HG03558 (cell line): ENCODE data around the gene BAIAP2L2.

Experiments
- ATAC-seq: cut with Tn5 transposase; IDR thresholded peaks from one replicate; pipeline ENCODE4 v1.9.1; 2021; ENCODE audit warnings: moderate number of reproducible peaks; ENCODE audit not compliant: unreplicated experiment; ENCODE audit errors: extremely low read depth

Gene BAIAP2L2

DNA sequence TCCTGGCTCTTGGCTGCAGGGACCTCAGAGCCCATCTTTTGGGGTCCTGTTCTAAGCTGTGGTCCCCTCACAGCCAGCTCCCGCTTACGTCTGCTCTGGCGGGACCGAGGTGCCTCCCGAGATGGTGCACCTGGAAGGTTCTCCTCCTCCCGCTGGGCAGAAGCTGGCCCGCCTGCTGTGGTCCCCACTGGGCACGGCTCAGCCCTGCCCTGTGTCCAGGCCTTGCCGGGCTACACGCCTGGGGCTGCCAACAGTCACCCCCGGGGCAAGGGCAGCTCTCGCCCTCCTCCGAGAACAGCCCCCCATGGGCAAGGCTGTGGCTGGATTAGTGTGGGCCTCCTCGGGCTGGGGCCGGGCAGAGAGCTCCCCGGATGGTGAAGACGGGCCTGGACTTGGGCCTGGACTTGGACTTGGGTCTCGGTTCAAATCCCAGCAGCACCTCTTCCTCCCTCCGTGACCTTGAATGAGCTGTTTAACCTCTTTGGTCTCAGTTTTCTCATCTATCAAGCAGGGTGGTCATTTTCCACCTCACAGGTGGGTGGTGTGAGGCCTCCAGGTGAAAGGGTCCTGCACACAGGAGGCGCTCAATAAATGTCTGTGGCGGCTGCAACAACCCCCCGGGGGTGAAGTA is 998 bp downstream of the BAIAP2L2 start:
- no peak for ATAC-seq

DNA sequence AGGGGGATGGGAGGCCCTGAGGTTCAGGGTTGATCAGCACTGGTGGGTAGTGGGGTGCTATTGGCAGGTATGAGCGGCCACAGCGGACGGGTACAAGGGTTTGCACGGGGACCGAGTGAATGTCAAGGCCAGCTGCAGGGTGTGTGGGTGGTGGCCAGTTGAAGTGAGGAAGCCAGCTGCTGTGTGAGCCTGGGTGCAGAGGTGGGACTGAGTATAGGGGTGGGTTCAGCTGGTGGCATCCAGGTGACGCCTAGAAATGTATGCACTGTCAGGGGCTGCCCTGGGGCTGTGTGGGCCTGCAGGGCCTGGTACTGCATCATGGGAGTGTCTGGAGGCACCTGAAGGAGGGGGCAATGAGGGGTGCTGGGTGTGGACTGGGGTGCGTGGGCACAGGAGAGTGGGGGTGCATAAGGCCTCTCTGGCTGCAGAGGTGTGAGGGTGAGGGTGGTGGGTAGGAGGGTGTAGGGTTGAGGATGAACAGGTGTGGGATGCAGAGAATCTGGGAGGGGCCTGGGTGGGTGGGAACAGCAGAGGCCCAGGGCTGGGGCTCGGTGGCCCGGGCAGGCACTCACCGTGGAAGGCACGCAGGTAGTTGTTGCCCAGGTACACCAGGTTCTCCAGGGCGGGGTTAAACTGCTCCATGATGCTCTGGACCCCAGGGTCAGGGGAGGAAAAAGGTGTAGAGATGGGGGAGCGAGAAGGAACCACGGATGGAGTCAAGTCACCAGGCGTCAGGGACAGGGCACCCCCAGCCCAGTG is 1.7 kb downstream of the BAIAP2L2 start:
- no peak for ATAC-seq

DNA sequence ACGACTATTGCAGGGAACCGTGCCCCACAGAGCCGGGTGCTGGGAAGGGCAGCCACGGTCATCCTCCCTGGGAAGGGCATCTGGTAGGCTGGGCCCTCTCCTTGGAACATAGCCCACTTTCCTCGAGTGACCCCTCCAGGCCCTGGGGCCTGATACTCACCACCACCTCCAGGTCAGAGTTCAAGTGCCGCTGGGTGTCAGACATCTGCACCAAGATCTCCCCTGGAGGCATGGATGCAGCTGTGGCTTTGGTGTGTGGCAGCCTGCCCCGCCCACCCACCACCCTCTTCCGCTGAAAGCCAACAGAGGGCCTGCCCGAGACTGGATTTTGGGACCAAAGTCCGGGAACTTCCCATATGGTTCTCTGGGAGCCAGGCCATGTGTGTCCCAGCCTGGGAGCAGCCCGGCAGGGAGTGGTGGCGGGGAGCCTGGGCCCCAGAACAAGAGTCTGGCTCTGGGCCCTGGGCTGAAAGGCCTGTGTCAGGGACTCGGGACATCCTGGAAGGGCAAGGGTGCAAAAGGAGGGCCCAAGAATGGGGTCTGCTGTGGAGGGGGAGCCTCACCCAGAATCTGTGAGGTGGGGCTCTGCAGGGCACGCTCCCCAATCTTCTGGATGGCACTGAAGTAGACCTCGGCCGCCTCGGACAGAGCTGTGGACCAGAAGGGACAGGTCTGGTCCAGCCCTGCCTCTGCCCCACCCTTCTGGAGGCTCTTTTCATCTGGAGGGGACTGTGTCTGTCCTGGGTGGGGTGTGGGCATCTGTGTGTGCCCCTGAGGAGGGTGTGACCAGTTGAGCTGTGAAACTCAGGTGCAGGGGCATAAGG is 2.6 kb downstream of the BAIAP2L2 start:
- no peak for ATAC-seq

DNA sequence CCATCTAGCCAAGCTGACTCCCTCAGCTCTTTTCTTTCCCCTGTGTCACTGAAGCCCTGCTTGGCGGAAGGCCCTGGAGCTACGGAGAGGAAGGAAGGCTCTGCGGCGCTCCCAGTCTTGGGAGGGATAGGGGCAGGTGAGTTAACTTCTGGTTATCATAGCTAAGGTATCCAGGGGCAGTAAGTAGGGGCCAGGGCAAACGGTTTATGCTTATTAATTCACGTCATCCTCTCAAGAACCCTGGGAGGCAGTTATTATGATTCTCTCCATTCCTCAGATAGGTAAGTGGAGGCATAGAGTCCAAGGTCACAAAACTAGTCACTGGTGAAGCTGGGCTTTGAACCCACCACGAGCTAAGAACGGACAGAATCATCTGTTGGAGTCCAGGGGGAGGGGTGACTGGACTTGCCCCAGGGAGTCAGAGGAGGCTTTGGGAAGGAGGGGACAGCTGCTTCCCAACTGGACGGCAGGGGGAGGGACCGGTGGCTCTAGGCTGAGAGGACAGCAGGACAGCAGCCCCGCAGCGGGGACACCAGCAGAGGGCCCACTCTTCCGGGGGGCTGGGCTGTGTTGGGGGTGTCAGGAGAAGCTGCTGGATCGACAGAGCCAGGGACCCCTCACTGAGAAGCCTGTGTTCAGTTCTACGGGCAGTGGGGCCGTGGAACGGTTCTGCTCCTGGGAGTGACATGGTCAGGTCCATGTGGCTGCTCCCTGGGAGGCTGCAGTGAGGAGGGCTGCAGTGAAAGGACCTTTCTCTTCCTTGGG is 3.5 kb downstream of the BAIAP2L2 start:
- no peak for ATAC-seq

DNA sequence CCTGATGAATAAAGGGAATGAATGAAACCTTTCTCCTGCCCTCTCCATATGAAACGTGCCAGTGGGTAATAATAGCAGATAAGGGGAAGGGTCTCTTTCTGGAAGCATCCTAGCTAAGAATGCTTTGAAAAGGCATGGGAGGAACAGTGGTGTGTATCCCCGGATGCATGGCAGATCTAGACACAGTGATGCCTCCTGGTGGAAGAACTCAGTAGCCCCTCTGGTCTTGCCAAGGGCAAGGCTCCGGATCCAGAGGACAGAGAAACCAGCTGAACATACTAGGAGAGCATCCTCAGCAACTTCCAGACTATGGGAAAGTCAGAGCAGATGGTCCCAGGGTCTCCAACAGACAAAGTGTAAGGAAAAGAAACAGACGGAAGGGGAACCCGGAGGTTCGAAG is 6.4 kb downstream of the BAIAP2L2 start:
- no peak for ATAC-seq

DNA sequence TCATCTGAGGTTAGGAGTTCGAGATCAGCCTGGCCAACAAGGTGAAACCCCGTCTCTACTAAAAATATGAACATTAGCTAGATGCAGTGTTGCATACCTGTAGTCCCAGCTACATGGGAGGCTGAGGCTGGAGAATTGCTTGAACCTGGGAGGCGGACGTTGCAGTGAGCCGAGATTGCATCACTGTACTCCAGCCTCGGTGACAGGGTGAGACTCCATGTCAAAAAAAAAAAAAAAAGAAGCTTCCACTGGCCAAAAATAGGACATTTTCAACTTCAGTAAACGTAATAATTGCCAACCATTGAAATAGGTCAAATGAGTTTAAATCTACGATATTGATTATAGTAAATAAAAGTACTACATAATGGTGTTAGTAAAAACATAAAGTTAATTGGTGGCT is 6.8 kb downstream of the BAIAP2L2 start:
- ATAC-seq = no peak

DNA sequence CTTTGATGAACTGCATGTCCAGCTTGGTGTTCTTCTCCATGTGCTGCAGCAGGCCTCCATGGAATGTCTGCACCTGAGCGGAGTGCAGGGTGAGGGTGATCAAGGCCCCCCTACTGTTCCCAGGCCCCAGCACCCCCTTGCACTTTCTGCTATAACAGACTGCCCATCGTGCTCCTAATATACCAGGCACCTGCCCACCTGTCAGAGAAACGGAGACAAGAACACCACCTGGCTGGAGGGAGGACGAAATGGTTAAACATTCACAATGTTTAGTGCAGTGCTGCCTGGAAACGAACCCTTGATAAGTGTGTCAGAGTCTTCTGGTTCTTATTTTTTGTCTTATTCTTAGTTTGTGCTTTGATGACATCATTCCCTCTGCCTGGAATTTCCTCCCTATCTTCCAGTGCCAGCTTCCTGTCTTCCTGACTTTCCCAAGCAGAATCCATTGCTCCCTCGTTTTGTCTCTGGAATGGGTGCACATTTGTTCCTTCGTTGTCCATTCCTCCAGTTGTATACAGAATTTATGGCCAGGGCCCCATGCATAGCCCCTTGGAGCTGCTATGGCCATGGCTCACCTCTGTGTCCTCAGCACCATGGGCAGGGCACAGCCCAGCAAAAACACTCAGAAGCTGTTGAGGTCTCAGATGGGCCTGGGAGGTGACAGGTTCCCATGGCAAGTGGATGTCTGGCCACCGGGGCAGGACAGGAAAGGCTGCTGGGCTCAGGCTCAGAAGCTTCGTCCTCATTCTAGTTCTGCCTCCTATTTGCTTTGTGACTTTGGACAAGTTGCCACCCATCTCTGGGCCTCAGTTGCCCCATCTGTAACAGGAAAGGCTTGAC is 11.9 kb downstream of the BAIAP2L2 start:
- ATAC-seq = no peak

DNA sequence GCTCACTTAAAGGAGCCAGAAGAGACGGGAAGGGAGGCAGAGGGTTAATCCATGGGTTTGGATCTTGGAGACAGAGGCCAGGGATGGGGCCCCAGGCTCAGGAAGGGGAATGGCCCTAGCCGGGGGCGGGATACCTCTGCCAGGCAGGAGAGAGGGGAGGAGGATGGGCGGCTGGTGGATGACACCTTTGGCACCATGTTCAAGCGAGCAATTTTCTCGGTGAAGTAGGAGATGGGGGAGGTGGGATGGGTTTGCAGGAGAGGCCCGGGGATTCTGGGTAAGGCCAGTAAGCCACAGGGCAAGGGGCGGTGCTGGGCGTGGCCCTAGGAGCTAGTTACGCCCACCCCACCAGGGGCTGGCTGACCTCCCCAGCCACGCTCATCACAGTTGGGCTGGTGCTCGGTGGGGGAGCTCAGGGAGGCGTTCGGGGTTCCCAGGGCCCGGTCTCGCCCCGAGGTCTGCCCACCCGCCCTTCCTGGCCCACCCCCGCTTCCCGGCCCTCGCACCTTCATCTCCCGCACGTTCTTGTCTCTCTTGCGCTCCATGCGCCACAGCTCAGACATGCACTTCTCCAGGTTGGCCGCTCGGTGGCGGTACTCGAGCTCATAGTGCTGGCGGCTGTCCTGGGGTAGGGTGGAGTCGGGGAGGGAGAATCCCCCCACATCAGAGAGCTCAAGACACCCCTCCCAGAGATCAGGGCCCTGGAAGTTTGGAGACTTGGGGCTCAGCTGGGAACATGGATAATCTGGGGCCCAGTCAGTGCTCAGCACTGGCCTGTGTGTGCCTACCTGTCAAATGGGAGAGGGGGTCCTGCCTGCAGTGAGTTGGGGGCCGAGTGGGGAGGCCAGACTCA is 12.7 kb downstream of the BAIAP2L2 start:
- no peak for ATAC-seq

DNA sequence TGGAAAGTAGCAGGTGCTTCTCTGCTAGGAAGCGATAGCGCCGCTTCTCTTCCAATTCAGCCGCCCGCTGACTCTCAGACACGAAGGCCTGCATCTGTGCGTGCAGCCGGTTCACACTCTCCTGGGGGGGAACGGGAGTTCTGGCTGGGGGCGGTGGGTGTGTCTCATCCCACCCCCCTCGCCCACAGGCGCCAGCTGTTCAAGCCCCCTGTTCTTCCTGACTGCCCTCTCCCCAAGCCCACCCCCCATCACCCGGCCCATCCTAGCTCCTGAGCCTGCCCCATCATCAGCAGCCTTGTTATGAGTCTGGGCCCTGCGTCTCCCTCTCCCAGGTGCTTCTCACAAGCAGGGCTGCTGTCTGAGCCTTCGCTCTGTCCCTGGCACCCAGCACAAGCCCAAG is 13.4 kb downstream of the BAIAP2L2 start:
- no peak for ATAC-seq

DNA sequence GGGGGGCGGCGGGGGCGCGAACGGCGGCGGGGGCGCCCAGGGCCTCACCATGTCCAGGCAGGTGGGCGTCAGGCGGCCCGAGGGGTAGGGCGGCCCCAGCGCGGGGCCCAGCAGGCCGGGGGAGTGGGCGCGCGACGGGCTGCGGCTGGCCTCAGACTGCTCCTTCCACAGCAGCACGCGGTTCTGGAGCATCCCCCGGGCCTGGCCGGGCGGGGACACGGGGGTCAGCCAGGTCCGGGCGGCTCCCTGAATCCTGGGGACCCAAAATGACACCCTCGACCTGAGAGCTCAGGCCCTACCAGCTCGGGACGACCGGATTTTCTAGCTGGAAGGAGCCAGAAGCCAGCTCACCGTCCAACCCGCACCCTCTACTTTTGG is 21.0 kb downstream of the BAIAP2L2 start:
- no peak for ATAC-seq

DNA sequence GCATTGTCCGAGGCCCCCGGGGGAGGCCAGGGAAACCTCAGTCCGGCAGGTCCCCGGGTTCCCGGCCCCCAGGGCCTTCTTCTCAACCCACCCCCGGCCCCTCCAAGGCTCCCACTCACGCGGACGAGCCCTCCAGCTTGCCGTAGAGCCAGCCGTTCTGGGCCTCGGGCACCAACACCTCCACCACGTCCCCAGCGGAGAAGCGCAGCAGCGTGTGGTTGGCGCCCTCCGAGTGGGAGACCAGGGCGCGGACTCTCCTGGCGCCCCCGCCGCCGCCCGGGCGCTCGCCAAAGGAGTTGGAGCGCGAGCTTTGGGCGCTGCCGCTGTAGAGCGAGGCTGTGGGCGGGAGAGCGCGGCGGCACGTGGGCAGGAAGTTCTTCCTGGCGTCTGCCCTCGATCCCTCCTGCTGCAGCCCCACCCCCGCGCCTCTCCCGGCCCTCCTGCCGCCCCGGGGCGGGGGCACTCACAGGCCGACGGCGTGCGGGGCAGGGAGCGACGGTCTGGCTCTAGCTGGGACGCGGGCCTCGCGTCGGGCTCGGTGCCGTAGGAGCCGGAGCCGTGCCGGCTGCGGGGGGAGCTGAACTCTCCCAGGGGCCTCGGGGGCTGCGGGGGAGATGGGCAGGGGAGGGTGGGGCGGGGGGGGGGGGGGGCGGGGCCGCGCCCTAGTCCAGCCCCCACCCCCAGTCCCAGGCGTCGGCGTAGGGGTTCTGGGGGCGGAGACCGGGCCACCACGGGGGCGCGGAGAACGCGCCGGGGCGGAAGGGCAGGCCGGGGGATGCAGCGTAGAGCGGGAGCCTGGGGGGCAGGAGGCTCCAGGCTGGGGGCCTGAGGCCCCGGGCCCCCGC is 21.6 kb downstream of the BAIAP2L2 start:
- ATAC-seq = no peak

DNA sequence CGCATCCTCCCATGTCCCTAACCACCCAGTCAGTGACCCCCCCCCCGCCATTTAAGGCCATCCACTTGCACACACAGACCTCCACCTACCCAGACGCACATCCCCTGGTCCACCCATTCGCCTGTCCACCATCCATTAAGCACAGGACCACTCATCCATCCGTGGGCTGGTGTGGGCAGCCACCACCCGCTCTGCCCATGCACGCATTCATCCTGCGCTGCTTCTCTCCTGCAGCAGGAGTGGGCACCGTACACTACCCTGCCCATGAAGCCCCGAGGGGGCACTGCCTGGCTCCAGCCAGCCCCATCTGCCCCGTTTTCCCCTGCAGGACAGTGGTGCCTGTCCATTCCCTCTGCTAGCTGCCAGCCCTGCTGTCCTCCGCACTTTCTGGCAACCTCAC is 22.6 kb downstream of the BAIAP2L2 start:
- ATAC-seq = no peak

DNA sequence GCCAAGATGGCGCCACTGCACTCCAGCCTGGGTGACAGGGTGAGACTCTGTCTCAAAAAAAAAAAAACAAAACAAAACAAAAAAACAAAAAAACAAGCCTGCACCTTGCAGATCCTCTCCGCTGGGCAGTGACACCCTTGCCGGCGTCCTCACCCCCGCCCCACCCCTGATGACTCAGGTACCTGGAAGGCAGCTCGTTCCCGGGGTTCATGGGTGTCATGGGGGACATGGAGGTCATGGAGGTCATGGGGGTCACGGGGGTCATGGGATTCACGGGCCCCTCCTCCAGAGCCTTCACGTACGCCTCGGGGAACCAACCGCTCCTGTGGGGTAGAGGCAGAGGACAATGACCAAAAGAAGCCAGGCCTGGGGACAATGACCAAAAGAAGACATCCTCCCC is 23.5 kb downstream of the BAIAP2L2 start:
- no peak for ATAC-seq

DNA sequence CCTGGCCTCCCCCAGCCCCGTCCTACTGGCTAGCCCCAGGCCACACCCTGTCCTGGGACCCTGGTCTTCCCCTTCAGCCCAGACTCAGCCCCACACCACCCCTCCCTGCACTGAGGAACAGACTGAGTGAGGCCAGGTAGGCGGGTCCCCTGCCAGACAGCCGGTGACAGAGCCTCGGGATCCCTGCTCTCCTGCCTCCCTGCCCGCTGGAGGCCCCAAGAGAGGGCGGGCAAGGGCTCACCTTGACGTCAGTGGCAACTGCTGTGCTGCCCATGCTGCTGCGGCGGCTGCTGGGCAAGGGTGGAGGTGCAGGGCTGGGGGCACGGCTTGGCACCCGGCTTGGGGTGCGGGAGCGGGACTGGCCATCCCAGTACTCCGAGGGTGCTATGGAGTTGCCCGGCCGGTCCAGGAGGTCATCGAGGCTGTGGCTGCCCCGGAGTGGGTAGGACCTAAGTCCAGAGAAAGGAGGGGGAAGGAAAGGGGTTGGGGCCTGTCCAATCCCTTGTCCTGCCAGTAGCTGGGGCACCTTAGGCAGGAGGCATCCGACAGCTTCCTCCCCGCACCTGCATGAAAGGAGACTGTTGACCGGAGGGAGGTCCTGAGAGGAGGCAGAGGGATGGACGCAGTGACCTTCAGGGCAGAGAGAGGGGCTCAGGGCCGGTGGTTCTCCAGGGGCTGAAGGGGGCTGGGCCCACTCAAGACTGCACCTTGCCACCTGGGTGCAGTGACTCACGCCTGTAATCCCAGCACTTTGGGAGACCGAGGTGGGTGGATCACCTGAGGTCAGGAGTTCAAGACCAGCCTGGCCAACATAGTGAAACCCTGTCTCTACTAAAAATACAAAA is 24.3 kb downstream of the BAIAP2L2 start:
- ATAC-seq = no peak

DNA sequence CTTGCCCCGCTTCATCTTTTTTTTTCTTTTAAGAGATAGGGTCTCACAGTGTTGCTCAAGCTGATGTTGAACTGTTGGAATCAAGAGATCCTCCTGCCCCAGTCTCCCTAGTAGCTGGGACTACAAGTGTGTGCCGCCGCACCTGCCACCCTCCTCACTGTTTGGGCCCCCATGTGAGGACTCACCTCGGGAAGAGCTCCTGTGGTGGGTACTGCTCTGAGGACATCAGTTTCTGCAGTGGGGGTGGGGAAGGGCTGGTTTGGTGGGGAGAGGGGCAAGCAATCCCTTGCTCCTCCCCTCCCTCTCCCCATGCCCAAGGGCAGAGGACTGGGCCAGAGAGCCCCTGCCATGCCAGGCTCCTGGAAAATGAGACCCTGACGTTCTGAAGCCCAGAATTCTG is 25.0 kb downstream of the BAIAP2L2 start:
- ATAC-seq = no peak

DNA sequence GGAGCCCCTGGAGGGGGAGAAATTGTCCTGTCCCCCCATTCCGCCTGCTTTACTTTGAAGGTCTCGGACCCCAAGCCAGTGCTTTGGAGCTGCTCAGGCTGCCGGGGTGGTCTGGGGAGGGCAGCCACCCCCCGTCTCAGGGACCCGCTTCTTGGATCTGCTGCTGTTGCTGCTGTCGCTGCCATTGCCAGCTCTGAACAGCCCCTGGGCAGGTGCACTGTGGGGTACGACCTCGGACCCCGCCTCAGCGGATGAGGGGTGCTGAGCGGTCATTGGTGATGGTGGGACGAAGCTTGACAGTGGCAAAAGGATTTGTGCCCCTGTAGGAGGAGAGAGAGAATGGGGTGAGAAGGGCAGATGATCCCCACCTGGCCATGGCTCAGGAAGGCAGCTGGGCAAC is 25.4 kb downstream of the BAIAP2L2 start:
- ATAC-seq = no peak
